Dermis blood vessel endothelial cell (primary cell): Measurements from ENCODE around the gene COL4A2. TPM values are rescaled to one million over a fixed set of nuclear protein-coding genes. Genes with fewer than 3 reads are reported as not detected.

Experiments
- DNase-seq: peaks from one replicate; pipeline ENCODE4 v3.0.0; 2010
- total RNA-seq: library from RNA; depleted of rRNA; stranded (reverse); fragments of >200 nt; gene quantifications from 2 replicates; pipeline ENCODE4 v1.2.3, GENCODE V29; 2014

Gene COL4A2
- total RNA-seq, 1 donor from 2014 or later = 1,320 TPM

GRCh38 chr13:110291286-110291685 lies 15.8 kb upstream of the COL4A2 start:
- no peak for DNase-seq

GRCh38 chr13:110293037-110293436 lies 14.0 kb upstream of the COL4A2 start:
- DNase-seq = no peak

- DNase-seq = peak; percentile 54
Measured at GRCh38 chr13:110293649-110294048, 13.4 kb upstream of the COL4A2 start.

- DNase-seq = no peak
Measured at GRCh38 chr13:110294146-110294545, 12.9 kb upstream of the COL4A2 start.

- no peak for DNase-seq
Measured at GRCh38 chr13:110294622-110295021, 12.5 kb upstream of the COL4A2 start.

- peak; percentile 60 for DNase-seq
Measured at GRCh38 chr13:110297011-110297410, 10.1 kb upstream of the COL4A2 start.

GRCh38 chr13:110297766-110298504 lies 9.1 kb upstream of the COL4A2 start:
- DNase-seq = no peak

GRCh38 chr13:110298505-110299282 lies 8.4 kb upstream of the COL4A2 start:
- DNase-seq = peak; percentile 70

- no peak for DNase-seq
Measured at GRCh38 chr13:110299283-110299840, 7.7 kb upstream of the COL4A2 start.

GRCh38 chr13:110300090-110300815 lies 6.8 kb upstream of the COL4A2 start:
- DNase-seq = no peak

GRCh38 chr13:110301083-110301482 lies 6.0 kb upstream of the COL4A2 start:
- DNase-seq = no peak

GRCh38 chr13:110301606-110302553 lies 5.2 kb upstream of the COL4A2 start:
- no peak for DNase-seq

GRCh38 chr13:110302997-110303396 lies 4.1 kb upstream of the COL4A2 start:
- no peak for DNase-seq

GRCh38 chr13:110303644-110304043 lies 3.4 kb upstream of the COL4A2 start:
- no peak for DNase-seq

- peak; percentile 57 for DNase-seq
Measured at GRCh38 chr13:110304256-110304655, 2.8 kb upstream of the COL4A2 start.

- DNase-seq = no peak
Measured at GRCh38 chr13:110305001-110305400, 2.1 kb upstream of the COL4A2 start.

GRCh38 chr13:110305544-110305943 lies 1.5 kb upstream of the COL4A2 start:
- DNase-seq = no peak

- DNase-seq = peak; percentile 50
Measured at GRCh38 chr13:110305949-110306339, 1.1 kb upstream of the COL4A2 start.

GRCh38 chr13:110306340-110306959 lies 634 bp upstream of the COL4A2 start:
- peak; percentile 59 for DNase-seq

GRCh38 chr13:110307767-110308655 lies 927 bp downstream of the COL4A2 start:
- peak; percentile 74 for DNase-seq
